Measurements from ENCODE around the gene CELF1. TPM values are rescaled to one million over a fixed set of nuclear protein-coding genes. Genes with fewer than 3 reads are reported as not detected.

Gene CELF1
- total RNA-seq, 2 experiments from 2014 or later: 155 to 157 TPM

DNA sequence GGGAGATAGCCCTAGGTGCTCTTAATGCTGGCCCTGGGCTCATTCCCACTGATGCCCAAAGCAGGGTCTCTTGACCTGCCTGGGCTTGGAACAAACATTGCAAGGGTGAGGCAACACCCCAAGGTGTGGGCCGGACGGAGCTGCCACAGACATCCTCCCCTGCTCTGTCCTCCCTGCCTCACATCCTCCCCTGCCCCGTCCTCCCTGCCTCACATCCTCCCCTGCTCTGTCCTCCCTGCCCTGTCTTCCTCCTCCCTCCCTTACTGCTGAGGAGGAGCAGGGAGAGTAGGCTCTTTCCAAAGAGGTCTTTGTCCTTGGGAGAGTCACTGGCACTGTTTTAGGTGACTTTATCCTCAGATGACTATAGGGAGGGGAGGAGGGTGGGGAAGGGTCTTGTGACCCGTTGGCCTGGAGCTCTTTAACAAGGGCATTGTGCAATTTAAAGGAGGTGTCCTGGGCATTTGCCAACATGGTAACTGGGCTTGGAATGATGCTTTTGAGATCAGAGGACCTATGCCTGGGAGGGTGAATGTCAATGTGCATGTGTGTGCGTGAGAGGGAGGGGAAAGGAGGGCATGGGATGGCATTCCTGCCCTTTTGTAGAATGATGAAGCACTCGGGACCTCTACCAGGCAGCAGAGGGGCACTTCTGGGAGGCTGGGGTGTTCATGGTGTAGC lies 34.2 kb upstream of the CELF1 start:
- H3K27ac Mint-ChIP-seq: no peak overlapping the region
- no peak for DNase-seq
- peaks cover 6% of the 10 kb centered on the region for H3K27me3 Mint-ChIP-seq
- H3K4me1 Mint-ChIP-seq: peaks cover 7% of the 10 kb centered on the region
- H3K9me3 Mint-ChIP-seq: no peaks in the 10 kb centered on the region
- peaks cover 23% of the 10 kb centered on the region for H3K36me3 Mint-ChIP-seq
- no peak overlapping the region for H3K4me3 Mint-ChIP-seq

DNA sequence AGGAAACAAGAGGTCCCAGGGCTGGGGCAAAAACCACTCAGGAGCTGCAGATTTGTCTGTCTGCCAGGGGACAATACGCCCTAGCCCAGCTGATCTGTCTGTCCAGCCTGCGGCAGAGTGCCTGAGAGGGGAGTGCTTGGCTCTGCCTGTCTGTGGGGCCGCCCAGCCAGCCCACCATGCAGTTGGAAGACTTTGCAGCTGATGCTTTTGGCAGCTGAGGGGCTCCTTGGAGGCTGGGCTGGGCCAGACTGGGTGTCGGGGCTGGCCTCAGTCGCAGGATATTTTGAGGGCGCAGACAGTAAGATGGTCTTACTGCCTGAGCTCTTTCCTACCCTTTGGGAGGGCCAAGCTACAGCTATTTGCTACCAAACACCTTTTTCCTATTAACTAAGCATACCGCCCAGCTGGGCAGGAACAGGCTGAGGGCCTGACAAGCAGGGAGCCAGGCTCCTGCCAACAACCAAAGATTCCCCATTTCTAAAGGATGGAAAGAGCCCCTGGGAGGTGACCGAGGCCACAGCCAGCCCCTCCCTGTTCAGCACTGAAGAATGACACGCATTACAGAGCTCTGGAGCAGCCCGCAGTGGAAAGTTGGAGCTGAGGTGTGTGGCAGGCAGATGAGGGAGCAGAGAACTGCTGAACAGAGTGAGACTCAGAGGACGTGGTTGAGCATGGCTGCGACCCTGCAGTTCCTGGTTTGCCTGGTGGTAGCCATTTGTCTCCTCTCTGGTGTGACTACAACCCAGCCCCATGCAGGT lies 33.3 kb upstream of the CELF1 start, which contains the start of gene FAM180B:
Gene FAM180B (plus strand): TSS at position 581 of the 758 bp plus-strand sequence. CDS start 91 bp downstream, at position 672.
- no peak within 1 kb of the TSS for H3K27ac Mint-ChIP-seq
- no peak within 1 kb of the TSS for H3K4me3 Mint-ChIP-seq
- H3K27me3 Mint-ChIP-seq: no peaks in the 10 kb centered on the region
- peaks cover 25% of the 10 kb centered on the region for H3K36me3 Mint-ChIP-seq
- peaks cover 2% of the 10 kb centered on the region for H3K4me1 Mint-ChIP-seq
- H3K9me3 Mint-ChIP-seq: no peaks in the 10 kb centered on the region
- no peak for DNase-seq

DNA sequence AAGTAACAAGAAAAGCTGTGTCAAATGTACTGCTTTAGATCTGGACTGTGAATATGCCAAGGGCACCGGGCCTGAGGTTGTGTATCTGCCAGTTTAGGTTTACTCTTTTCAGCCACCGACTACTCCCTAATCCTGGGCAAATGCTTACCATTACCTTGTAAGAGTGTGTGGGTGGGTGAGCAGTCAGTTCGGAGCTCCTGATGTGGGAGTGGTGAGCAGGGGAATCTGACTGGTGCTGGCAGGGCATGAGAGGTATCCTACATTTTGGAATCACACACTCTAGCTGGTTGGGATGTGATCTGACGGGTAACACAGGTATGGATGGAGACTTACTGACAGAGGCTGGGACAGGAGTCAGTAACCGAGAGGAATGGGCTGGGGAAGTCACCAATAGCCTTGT lies 30.9 kb upstream of the CELF1 start:
- Mint-ChIP-seq H3K4me3 (no peak overlapping the region), H3K27me3 (no peaks in the 10 kb centered on the region), H3K27ac (no peak overlapping the region), H3K9me3 (no peaks in the 10 kb centered on the region), H3K36me3 (peaks cover 34% of the 10 kb centered on the region), H3K4me1 (peaks cover 12% of the 10 kb centered on the region)
- no peak for DNase-seq

DNA sequence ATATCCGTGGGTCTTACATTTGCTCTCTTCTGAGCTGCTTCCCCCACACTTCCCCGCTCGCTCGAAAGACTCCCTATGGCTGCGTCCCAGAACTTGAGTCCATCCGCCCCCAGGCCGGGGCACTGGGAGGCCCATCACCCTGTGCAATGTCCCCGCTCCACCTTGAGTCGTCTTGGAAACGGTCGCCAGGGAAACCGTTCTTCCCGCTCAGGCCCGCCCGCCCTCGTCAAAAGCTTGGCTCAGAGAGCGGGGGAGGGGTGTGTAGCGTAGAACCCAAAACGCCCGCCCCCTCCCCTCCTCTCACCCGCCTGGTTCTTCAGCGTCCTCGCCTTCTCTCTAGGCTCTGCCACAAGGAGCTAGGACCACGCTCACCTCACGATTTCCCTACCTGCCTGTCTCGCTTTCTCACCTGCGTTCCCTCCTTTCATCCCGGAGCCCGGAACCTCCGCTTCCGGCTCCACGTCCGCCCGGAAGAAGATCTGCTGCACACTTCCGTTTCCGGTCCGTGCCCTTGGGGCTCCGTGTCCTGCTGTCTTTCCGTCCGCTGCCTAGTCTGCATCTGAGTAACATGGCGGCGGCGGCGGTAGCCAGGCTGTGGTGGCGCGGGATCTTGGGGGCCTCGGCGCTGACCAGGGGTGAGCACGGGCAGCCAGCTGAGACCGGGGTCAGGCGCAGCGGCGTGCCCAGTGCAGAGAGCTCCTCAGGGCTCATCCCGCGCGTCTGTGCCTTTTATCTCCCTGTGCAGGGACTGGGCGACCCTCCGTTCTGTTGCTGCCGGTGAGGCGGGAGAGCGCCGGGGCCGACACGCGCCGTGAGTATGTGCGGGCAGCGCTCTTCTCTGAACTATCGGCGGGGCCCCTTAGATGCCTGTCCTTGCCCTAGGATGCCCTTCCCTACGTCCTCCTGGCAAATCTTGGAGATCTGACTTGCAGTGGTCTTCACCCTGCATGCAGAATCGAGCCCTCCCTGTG lies 25.9 kb upstream of the CELF1 start, which contains the start of the genes KBTBD4 and NDUFS3:
Gene KBTBD4 (minus strand): TSS at position 447 of the 971 bp plus-strand sequence. CDS start 19 bp downstream, at position 428.
Gene NDUFS3 (plus strand): TSS at position 551 of the 971 bp plus-strand sequence. CDS start 18 bp downstream, at position 569.
- Mint-ChIP-seq H3K9me3 (no peaks in the 10 kb centered on the region), H3K36me3 (peaks cover 45% of the 10 kb centered on the region)

DNA sequence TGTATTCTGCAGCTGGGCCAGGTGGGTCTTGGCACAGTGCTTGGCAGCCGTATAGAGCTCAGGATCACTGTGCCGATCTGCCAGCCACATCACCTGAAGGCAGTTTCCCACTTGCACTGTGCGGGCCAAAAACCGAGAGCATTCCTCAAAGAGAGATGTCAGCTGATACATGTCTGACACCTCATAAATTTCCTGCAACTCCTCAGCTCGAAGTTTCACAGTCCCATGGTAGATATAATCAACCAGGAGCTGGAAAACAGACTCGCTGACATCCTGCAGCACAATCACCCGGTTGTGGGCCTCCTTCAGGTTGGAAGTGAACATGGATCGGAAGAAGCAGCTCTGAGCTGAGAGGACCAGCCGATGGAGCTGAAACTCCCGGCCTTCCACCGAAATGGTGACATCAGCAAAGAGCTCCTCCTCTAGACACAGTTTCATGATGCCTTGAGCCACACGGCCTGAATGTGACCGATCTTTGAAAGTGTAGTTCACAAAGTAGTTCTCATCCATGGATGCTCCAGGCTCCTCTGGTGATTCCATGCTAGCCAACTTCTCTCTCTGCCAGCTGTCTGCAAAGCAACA lies 24.6 kb upstream of the CELF1 start:
- Mint-ChIP-seq H3K4me3 (peak overlapping the region; percentile 97), H3K27me3 (no peaks in the 10 kb centered on the region), H3K36me3 (peaks cover 41% of the 10 kb centered on the region), H3K9me3 (no peaks in the 10 kb centered on the region), H3K4me1 (peaks cover 32% of the 10 kb centered on the region), H3K27ac (no peak overlapping the region)
- DNase-seq: no peak

More for the DNA sequence above, 25.9 kb upstream of the CELF1 start, which contains the start of the genes KBTBD4 and NDUFS3:
- H3K4me1 Mint-ChIP-seq: peaks cover 30% of the 10 kb centered on the region
- DNase-seq: peak; percentile 88
- H3K27me3 Mint-ChIP-seq: no peaks in the 10 kb centered on the region
- H3K27ac Mint-ChIP-seq: peak within 1 kb of the TSS; percentile 96
- peak within 1 kb of the TSS; percentile 97 for H3K4me3 Mint-ChIP-seq

DNA sequence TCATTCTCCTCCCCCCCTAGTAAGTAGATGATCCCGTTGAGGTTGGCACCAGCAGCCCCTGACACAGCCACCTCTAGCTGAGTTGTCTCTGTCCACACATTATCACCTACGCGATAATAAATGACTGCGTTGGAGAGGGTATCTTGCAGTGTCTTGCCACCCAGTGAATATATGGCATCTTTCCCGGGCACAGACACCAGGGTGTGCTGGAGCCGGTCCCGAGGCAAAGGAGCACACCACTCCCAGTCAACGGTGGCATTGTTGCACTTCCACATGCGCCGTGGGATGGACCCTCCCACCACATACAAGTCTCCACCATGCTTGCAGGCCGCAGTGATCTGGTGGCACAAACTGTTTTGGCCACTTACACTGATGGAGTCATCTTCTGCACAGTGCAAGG lies 20.4 kb upstream of the CELF1 start:
- Mint-ChIP-seq H3K9me3 (no peaks in the 10 kb centered on the region), H3K27me3 (no peaks in the 10 kb centered on the region), H3K36me3 (peaks cover 39% of the 10 kb centered on the region), H3K4me1 (peaks cover 23% of the 10 kb centered on the region), H3K27ac (no peak overlapping the region), H3K4me3 (no peak overlapping the region)
- DNase-seq: no peak

DNA sequence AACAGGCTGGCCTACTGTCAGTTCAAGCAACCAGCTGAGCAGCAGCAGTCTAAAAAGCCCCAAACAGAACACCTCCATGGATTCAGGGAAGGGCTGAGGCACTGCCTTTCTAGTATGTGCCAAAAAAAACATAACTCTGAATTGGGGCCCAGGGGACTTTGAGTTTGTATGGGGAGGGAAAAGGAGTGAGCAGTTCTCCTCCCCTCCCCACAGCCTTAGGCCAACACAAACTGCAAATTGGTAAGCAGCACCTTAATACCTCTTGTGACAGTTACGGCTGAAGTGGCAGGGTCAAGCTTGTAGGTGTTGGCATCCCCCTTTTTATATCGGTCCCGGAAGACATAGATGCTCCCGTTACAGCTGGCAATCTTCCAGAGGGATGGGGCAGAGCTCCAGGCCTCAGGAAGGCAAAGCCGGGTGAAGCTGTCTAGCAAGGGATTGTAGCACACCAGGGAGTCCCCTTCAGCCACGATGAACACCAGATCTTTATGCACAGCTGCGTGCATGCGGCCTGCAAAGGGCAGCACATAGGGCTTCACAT lies 19.9 kb upstream of the CELF1 start:
- H3K4me1 Mint-ChIP-seq: peaks cover 20% of the 10 kb centered on the region
- no peaks in the 10 kb centered on the region for H3K9me3 Mint-ChIP-seq
- H3K27me3 Mint-ChIP-seq: no peaks in the 10 kb centered on the region
- DNase-seq: no peak
- no peak overlapping the region for H3K27ac Mint-ChIP-seq
- H3K36me3 Mint-ChIP-seq: peaks cover 39% of the 10 kb centered on the region
- H3K4me3 Mint-ChIP-seq: no peak overlapping the region

DNA sequence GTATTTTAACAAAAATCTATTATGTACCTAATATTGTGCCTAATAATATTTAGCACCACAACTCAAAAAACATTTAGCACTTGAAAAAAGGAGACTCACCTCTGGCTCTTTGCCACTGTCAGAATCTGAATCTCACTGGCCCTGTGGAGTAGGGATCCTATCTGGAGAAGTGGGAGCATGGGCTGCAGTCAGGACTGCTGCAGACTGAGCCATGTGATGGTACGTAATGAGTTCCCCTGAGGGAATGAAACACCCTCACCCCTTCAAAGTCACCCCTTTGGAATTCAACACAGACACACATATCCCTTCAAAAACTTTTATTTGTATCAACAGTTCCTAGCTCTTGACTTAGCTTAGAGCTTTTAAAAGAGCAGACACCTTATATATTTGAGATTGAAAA lies 19.0 kb upstream of the CELF1 start:
- Mint-ChIP-seq H3K27me3 (no peaks in the 10 kb centered on the region), H3K4me1 (peaks cover 14% of the 10 kb centered on the region), H3K36me3 (peaks cover 36% of the 10 kb centered on the region)

DNA sequence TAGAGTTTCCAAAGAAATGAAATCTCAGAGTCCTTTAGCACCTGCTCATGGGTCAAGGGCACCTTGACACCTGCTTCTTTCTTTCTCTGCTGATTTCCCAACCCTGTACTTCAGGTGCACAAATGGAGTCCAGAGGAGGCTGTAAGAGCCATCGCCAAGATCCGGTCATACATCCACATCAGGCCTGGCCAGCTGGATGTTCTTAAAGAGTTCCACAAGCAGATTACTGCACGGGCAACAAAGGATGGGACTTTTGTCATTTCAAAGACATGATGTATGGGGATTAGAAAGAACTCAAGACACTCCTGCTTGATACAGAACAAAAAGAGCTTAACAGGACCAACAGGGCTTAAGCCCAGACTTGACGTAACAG lies 18.4 kb upstream of the CELF1 start:
- no peak overlapping the region for H3K4me3 Mint-ChIP-seq
- peaks cover 37% of the 10 kb centered on the region for H3K36me3 Mint-ChIP-seq
- no peaks in the 10 kb centered on the region for H3K9me3 Mint-ChIP-seq
- H3K27me3 Mint-ChIP-seq: no peaks in the 10 kb centered on the region
- peaks cover 14% of the 10 kb centered on the region for H3K4me1 Mint-ChIP-seq
- DNase-seq: no peak
- peak overlapping the region; percentile 20 for H3K27ac Mint-ChIP-seq

More for the DNA sequence above, 19.0 kb upstream of the CELF1 start:
- DNase-seq: no peak
- Mint-ChIP-seq H3K4me3 (no peak overlapping the region), H3K9me3 (no peaks in the 10 kb centered on the region), H3K27ac (no peak overlapping the region)

DNA sequence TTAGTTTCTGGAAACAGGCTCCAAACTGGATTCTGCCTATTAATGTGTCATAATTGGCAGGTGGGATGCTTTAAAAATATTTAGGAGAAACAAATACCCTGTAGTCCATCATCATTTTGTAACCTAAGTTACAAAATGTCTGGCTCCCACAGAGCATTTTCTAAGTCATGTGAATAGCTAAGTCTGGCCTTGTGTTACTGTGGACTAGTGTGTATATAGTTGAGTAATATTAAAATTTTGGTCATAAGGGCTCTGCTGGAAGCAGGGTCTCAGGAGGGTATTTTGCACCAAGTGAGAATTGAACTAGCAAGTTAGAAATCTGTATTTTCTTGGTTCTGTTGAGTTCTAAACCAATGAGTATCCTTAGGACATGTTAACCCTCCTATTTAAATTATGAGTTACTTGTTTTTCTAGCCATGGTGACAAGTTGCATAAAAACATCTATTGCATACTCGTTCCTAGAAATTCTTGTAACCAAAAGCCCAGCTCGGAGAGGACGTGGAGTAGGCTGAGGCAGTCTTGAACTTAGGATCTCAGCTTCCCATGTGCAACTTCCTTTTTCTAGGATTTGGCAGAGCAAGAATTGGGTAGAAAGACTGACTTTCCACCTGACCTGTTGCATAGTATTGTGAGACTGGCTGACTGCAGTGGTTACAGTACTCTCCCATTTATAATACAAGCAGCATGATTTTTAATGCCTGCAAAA lies 17.9 kb upstream of the CELF1 start:
- Mint-ChIP-seq H3K36me3 (peaks cover 36% of the 10 kb centered on the region), H3K27ac (peak overlapping the region; percentile 20), H3K4me1 (peaks cover 13% of the 10 kb centered on the region), H3K9me3 (no peaks in the 10 kb centered on the region), H3K27me3 (no peaks in the 10 kb centered on the region), H3K4me3 (no peak overlapping the region)
- DNase-seq: no peak

DNA sequence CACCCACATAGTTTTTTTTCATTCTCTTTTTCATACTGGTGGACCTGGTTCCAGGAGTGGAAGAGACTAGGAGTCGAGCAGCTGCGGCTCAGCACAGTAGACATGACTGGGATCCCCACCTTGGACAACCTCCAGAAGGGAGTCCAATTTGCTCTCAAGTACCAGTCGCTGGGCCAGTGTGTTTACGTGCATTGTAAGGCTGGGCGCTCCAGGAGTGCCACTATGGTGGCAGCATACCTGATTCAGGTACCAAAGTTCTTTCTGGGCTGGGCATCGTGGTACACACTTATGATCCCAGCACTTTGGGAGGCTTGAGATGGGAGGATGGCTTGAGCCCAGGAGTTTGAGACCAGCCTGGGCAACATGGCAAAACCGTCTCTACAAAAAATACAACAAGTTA lies 16.7 kb upstream of the CELF1 start:
- H3K27me3 Mint-ChIP-seq: no peaks in the 10 kb centered on the region
- no peak for DNase-seq
- H3K9me3 Mint-ChIP-seq: no peaks in the 10 kb centered on the region
- peaks cover 15% of the 10 kb centered on the region for H3K4me1 Mint-ChIP-seq
- peaks cover 26% of the 10 kb centered on the region for H3K36me3 Mint-ChIP-seq
- no peak overlapping the region for H3K4me3 Mint-ChIP-seq
- H3K27ac Mint-ChIP-seq: no peak overlapping the region

DNA sequence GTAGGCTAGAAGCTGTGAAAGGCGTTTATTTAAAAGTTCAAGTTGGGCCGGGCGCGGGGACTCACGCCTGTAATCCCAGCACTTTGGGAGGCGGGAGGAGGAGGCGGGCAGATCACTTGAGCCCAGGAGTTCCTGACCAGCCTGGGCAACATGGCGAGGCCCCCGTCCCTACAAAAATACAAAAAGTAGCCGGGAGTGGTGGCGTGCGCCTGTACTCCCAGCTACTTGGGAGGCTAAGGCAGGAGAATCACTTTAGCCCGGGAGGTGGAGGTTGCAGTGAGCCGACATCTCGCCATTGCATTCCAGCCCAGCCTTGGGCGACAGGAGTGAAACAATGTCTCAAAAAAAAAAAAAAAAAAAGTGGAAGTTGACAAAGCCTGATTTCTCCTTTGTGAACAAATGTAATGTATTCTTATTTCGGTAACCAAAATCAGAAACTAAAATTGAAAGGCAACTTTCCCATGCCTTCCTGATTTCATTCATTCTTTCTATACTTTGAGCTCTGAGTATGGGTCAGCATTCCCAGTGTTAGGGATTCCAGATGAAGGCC lies 13.3 kb upstream of the CELF1 start:
- no peaks in the 10 kb centered on the region for H3K9me3 Mint-ChIP-seq
- peaks cover 15% of the 10 kb centered on the region for H3K4me1 Mint-ChIP-seq
- H3K27me3 Mint-ChIP-seq: no peaks in the 10 kb centered on the region
- peak overlapping the region; percentile 79 for H3K27ac Mint-ChIP-seq
- peaks cover 21% of the 10 kb centered on the region for H3K36me3 Mint-ChIP-seq
- DNase-seq: no peak
- H3K4me3 Mint-ChIP-seq: peak overlapping the region; percentile 87

DNA sequence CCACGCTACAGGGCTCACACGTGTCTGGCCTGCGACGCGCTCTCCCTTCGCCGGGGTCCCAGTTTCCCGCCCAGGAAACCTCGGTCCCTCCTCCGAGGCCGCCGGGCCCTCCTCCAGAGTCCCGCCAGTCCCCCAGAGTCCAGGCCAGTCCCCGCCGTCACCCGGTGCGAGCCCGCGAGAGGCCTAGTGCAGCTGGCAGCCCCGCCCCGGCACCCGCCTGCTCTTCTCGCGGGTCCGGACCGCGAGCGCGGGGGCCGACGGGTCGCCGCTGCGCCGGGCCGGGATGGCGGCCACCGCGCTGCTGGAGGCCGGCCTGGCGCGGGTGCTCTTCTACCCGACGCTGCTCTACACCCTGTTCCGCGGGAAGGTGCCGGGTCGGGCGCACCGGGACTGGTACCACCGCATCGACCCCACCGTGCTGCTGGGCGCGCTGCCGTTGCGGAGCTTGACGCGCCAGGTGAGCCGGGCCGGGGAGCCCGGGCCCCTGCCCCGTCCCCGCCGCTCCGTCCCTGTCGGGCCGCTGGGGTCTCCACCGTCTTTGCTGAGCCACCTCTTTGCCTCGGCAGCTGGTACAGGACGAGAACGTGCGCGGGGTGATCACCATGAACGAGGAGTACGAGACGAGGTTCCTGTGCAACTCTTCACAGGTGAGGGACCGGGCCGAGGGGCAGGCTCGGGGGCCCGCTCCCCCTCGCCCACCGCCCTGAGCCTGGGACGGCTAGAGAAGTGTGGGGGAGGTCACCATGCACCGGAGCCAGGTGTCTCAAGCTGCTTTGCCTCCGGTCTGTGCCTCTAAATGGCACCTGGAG lies 12.6 kb upstream of the CELF1 start, which contains the start of gene PTPMT1:
Gene PTPMT1 (plus strand): TSS at position 260 of the 809 bp plus-strand sequence. CDS start 24 bp downstream, at position 284.
- peaks cover 15% of the 10 kb centered on the region for H3K4me1 Mint-ChIP-seq
- peak within 1 kb of the TSS; percentile 86 for H3K27ac Mint-ChIP-seq
- no peaks in the 10 kb centered on the region for H3K27me3 Mint-ChIP-seq
- no peaks in the 10 kb centered on the region for H3K9me3 Mint-ChIP-seq
- peaks cover 21% of the 10 kb centered on the region for H3K36me3 Mint-ChIP-seq
- DNase-seq: peak; percentile 84
- H3K4me3 Mint-ChIP-seq: peak within 1 kb of the TSS; percentile 87
